ENCODE results near the gene LRP8. TPM values are rescaled to one million over a fixed set of nuclear protein-coding genes. Genes with fewer than 3 reads are reported as not detected.

Gene LRP8
- total and polyA plus RNA-seq, 2 experiments from 2014 or later = 27.8 to 71.1 TPM

DNA sequence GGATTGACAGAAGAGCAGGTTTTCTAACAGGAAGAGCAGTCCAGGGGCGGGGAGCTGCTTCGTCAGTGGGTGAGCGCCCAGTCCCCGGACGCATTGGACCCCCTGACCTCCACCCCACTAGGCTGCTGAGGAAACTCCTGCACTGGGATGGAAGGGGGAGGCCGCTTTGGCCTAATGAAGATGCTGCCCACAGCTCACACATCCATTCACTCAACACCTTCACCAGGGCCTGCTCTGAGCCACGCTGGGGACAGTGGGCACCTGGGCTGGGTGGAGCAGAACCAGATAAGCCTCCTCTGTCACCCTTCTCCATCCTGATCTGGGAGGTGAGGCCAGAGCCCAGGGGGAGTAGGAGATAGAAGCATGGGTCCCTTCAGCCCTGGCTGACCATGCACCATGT, 13.3 kb downstream of the LRP8 start (continued):
- TF ChIP-seq NANOG (IDR thresholded peaks at IDR 0.05; ENCODE audit: borderline replicate concordance) = no peak
- TF ChIP-seq, protein P1, sequence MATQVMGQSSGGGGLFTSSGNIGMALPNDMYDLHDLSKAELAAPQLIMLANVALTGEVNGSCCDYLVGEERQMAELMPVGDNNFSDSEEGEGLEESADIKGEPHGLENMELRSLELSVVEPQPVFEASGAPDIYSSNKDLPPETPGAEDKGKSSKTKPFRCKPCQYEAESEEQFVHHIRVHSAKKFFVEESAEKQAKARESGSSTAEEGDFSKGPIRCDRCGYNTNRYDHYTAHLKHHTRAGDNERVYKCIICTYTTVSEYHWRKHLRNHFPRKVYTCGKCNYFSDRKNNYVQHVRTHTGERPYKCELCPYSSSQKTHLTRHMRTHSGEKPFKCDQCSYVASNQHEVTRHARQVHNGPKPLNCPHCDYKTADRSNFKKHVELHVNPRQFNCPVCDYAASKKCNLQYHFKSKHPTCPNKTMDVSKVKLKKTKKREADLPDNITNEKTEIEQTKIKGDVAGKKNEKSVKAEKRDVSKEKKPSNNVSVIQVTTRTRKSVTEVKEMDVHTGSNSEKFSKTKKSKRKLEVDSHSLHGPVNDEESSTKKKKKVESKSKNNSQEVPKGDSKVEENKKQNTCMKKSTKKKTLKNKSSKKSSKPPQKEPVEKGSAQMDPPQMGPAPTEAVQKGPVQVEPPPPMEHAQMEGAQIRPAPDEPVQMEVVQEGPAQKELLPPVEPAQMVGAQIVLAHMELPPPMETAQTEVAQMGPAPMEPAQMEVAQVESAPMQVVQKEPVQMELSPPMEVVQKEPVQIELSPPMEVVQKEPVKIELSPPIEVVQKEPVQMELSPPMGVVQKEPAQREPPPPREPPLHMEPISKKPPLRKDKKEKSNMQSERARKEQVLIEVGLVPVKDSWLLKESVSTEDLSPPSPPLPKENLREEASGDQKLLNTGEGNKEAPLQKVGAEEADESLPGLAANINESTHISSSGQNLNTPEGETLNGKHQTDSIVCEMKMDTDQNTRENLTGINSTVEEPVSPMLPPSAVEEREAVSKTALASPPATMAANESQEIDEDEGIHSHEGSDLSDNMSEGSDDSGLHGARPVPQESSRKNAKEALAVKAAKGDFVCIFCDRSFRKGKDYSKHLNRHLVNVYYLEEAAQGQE (IDR thresholded peaks at IDR 0.05; ENCODE audit: unreplicated experiment) = no peak
- TF ChIP-seq, protein P2, sequence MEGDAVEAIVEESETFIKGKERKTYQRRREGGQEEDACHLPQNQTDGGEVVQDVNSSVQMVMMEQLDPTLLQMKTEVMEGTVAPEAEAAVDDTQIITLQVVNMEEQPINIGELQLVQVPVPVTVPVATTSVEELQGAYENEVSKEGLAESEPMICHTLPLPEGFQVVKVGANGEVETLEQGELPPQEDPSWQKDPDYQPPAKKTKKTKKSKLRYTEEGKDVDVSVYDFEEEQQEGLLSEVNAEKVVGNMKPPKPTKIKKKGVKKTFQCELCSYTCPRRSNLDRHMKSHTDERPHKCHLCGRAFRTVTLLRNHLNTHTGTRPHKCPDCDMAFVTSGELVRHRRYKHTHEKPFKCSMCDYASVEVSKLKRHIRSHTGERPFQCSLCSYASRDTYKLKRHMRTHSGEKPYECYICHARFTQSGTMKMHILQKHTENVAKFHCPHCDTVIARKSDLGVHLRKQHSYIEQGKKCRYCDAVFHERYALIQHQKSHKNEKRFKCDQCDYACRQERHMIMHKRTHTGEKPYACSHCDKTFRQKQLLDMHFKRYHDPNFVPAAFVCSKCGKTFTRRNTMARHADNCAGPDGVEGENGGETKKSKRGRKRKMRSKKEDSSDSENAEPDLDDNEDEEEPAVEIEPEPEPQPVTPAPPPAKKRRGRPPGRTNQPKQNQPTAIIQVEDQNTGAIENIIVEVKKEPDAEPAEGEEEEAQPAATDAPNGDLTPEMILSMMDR (conservative IDR thresholded peaks at IDR 0.05; ENCODE audit: low read depth in 2 of 2) = no peak
- no peak for TF ChIP-seq POLR2AphosphoS5 (IDR thresholded peaks at IDR 0.05; ENCODE audit: low read depth)
- no peak for TF ChIP-seq ZNF114 (CRISPR knock-in tag; IDR thresholded peaks at IDR 0.05)
- no peak for TF ChIP-seq EZH2 (IDR thresholded peaks at IDR 0.05; ENCODE audit: low read depth, unreplicated experiment)
- no peak for TF ChIP-seq STAT1 (IDR thresholded peaks at IDR 0.05; ENCODE audit: unreplicated experiment)
- TF ChIP-seq CREB1 (CRISPR knock-in tag; IDR thresholded peaks at IDR 0.05; ENCODE audit: low read depth) = no peak
- TF ChIP-seq, protein P3, sequence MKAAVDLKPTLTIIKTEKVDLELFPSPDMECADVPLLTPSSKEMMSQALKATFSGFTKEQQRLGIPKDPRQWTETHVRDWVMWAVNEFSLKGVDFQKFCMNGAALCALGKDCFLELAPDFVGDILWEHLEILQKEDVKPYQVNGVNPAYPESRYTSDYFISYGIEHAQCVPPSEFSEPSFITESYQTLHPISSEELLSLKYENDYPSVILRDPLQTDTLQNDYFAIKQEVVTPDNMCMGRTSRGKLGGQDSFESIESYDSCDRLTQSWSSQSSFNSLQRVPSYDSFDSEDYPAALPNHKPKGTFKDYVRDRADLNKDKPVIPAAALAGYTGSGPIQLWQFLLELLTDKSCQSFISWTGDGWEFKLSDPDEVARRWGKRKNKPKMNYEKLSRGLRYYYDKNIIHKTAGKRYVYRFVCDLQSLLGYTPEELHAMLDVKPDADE (IDR thresholded peaks at IDR 0.05) = no peak

DNA sequence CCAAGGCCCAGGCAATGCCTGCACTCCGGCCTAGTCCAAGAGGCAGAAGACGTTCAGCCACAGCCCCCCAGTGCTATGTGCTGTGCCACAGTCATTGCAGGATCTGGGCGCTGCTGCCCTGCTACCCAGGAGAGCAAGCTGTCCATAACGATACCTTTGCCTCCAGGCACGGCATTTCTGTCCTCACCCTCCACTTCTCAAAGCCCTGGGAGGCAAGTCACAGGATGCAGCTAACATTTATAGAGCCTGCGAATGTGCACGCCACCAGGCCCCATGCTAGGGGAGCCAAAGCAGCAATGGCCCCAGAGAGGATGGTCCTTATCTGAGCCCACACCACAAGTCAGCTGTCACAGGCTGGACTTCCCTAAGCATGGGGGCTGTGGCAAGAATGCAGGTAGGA, 13.8 kb downstream of the LRP8 start:
- Histone ChIP-seq H3K79me2 (replicated peaks; ENCODE audit: insufficient read depth) (peaks cover 66% of the 10 kb centered on the region), H4K20me1 (replicated peaks; ENCODE audit: insufficient read depth) (peaks cover 40% of the 10 kb centered on the region), H3K36me3 (ENCODE audit: insufficient read depth) (peaks cover 2% of the 10 kb centered on the region; the same call in 1 of the 2 replicates), H2AFZ (no peak overlapping the region), H3K27ac (ENCODE audit: low read depth) (no peak overlapping the region), H3K4me1 (ENCODE audit: insufficient read depth) (no peaks in the 10 kb centered on the region), H3F3A (replicated peaks; ENCODE audit: low read depth) (no peaks in the 10 kb centered on the region; the same call in 1 of the 2 replicates), H3K9me2 (ENCODE audit: insufficient read depth) (no peaks in the 10 kb centered on the region), H3K27me3 (ENCODE audit: insufficient read depth) (no peaks in the 10 kb centered on the region), H3K4me2 (no peak overlapping the region), H3K4me3 (no peak overlapping the region)
- DNase-seq (ENCODE audit: low spot score) (no peak), ATAC-seq (no peak)
- peaks cover 5% of the 10 kb centered on the region; the same call in 1 of the 3 replicates for H3K9me3 Mint-ChIP-seq
- H3K4me1 Mint-ChIP-seq = peaks cover 64% of the 10 kb centered on the region
- H3K36me3 Mint-ChIP-seq (ENCODE audit: low read depth) = peaks cover 84% of the 10 kb centered on the region
- peaks cover 25% of the 10 kb centered on the region for H3K27me3 Mint-ChIP-seq (ENCODE audit: insufficient read depth, low read depth, poor library complexity)
- no peak overlapping the region for H3K4me3 Mint-ChIP-seq
- no peak overlapping the region for H3K27ac Mint-ChIP-seq
- TF ChIP-seq, protein P1 (IDR thresholded peaks at IDR 0.05; ENCODE audit: unreplicated experiment) = no peak
- TF ChIP-seq ZNF331 (CRISPR knock-in tag; IDR thresholded peaks at IDR 0.05; ENCODE audit: low read depth) (no peak), ZNF114 (CRISPR knock-in tag; IDR thresholded peaks at IDR 0.05) (no peak), EZH2 (IDR thresholded peaks at IDR 0.05; ENCODE audit: low read depth, unreplicated experiment) (no peak), STAT1 (IDR thresholded peaks at IDR 0.05; ENCODE audit: unreplicated experiment) (no peak), CREB1 (CRISPR knock-in tag; IDR thresholded peaks at IDR 0.05; ENCODE audit: low read depth) (no peak)
- TF ChIP-seq, protein P3 (IDR thresholded peaks at IDR 0.05) = no peak
